Spleen (tissue), 7 donors: ENCODE measurements around the gene SH2D2A.

Experiments
- CTCF ChIP-seq, 11 experiments: fragments of 200-600 bp in 7 of 11; fragments of 450-650 bp in 4 of 11; sonication (generic) in 4 of 11; IDR thresholded peaks in 8 of 11; conservative IDR thresholded peaks in 3 of 11; 1 replicate in 7 of 11; 2 replicates in 4 of 11; pipeline versions ENCODE4 v1.4.0 to v1.8.0; 2016 to 2021; ENCODE audit warnings: antibody characterized with exemption in 11 of 11, inconsistent platforms in 4 of 11, mild to moderate bottlenecking in 1 of 11
- POLR2A ChIP-seq, 3 donors: fragments of 450-650 bp; IDR thresholded peaks; one replicate each; pipeline ENCODE4 v1.5.1; 2017; ENCODE audit warnings: antibody characterized with exemption in 3 of 3, mild to moderate bottlenecking in 1 of 3
- POLR2AphosphoS5 ChIP-seq, 3 donors: sonication (generic); formaldehyde crosslinking; IDR thresholded peaks; one replicate each; pipeline ENCODE4 v1.5.1; 2017; ENCODE audit warnings: antibody characterized with exemption in 3 of 3
- donor health status: DM: no; HTN: no; CAD: no; lungs with moderate emphysema.
- donor health status: DM: no; HTN: no; CAD: no.
- donor health status: DM: no; HTN: no; CAD: no.

- no peak for TF ChIP-seq CTCF (IDR thresholded peaks at IDR 0.05 in 8 of 11, conservative IDR thresholded peaks at IDR 0.05 in 3 of 11)
- TF ChIP-seq POLR2AphosphoS5 (IDR thresholded peaks at IDR 0.05), result no peak
- TF ChIP-seq POLR2A (IDR thresholded peaks at IDR 0.05), result no peak
Measured at GRCh38 chr1:156812293-156812990, 4.2 kb downstream of the SH2D2A start.
